GM19438 (cell line): ENCODE measurements around the gene ZBTB20.

Experiments used
- ATAC-seq: cut with Tn5 transposase; IDR thresholded peaks from one replicate; pipeline ENCODE4 v1.9.1; 2021; ENCODE audit warnings: low read depth; ENCODE audit not compliant: unreplicated experiment

The ZBTB20 gene

DNA sequence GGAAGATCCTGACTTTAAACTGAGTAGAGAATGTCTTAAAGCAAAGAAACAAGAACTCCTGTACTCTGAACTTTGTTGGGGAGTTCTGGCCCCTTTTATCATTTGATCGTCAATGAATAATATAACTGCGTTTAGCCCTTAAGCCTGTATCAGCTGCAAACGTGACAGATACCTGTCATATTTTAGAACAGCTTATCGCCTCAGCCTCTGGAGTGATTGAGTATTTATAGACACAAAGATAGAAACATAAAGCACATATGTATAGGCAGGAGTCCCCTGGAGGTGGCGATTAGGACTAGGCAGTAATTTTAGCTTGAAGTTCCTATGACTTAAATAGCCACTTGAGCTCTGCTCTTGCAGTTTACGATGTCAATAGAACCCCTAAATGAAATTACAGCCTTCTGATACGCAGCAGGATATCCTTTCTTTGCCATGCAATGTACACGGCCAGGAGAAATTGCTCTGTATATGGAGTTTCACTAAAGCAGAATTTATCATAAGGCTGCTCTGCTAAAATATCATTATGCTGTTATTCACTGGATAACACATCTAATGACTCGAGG lies 531.5 kb downstream of the ZBTB20 start:
- ATAC-seq = no peak

DNA sequence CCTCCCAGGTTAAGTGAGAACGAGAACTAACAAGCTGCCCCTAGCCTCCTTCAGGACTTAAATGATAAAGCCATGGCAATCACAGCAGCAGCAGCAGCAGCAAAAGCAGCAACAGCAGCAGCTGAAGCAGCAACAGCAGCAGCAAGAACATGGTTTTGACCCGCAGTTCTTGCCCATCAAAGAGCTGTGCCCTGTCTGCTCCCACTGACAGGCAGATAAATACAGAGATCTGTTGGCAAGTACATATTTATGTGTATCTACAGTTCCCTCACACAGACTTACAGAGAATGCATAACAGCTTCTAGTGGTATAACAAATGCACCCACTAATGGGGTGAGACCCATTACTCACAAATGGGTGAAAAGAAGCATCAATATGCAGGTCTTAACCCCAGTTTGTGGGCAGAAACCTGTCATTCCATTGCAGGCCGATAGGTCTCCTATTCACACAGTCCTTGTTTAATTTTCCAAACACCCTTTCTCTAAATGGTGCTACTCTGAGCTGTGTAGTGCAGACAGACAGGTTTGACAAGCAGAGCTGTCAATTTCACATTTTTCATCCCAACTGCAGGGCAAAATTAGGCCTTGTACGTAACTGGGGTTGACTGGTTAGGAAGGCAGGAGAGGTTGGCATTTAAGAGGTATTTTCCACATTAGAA lies 537.0 kb downstream of the ZBTB20 start:
- ATAC-seq = no peak

DNA sequence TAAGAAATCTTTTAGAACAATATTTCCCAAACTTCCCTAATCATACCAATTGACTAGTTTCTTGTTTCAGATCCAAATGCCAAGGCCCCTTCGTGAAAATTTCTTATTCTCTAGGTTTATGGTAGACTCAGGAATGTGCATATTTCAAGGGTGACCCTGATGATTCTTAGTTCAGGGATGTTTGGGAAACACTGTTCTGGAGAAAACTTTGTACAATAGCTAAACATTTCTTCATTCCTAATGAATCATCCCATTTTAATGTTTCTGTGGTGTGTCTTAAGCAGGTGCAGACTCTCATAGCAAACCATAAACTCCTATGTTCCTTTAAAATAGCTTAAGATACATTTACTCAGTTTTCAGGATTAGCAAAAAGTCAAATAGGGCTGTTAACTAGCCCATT lies 538.8 kb downstream of the ZBTB20 start:
- ATAC-seq = no peak

DNA sequence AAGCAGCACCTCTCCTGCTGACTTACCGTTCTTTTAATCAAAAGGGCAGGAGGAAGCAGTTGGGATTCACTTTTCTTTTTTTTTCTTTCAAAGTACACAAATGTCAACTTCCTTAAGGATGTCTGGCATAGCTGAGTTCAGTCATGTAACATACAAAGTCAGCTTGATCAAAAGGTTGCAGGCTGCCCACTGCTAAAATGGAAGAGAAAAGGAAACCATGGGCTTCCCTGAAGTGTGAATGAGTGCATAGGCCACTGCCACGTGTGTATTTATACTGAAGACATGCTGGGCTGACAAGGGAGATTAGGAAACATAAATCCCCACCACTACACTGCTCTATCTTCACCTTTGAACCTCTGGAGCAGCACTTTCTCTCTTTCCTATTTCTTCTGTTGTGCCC lies 540.8 kb downstream of the ZBTB20 start:
- ATAC-seq = no peak

DNA sequence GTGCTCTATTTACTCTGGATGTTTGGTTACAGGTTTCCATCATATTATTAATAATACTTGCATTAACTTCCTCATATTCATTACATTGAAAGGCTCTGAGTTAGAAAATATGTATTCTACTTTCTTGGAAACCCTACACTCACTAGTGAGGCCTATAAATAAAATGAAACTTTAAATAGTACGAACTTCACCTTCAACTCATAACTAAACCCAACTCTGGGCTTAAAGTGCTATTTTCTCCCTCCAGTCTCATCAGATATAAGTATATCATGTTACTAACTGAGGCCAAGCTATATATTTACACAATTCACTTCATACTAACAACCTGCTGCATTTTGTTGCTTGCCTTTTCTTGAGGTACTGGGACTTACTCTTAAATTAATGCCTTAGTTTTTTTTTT lies 546.5 kb downstream of the ZBTB20 start:
- no peak for ATAC-seq

DNA sequence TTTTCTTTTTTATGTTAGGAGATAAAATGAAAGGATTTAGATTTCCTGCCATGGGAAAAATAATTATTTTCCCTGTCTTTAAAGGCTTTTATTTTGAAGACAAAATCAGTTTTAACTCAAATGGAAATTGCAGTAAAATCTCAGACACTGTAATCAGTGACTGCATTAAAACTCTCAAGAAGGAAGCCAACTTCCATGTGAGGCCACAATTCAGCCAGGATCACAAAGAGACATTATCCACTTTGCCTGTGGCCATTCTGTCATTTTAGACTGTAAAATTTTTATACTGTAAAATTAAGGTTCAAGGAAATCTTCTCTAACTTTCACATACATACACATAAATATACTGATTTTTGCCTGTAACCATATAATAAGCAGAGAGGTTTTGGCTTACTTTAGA lies 549.2 kb downstream of the ZBTB20 start:
- no peak for ATAC-seq

DNA sequence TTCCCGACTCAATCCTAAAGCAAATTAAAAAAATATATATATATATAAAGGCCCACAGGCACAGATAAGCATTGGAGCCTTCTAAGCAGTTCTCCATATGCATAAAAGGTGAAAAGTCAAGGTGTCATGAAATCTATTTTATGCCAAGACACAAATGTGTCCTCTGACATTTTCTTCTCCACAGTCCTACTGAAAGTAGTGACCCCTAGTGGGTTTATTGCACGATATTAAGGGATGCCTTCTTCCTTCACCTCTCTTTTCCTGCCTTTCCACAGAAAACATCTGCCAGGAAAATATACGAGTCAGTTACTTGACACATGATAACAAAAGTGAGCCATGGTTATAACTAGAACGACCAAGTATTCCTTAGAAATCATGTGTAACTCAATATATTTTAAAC lies 550.1 kb downstream of the ZBTB20 start:
- ATAC-seq = no peak

DNA sequence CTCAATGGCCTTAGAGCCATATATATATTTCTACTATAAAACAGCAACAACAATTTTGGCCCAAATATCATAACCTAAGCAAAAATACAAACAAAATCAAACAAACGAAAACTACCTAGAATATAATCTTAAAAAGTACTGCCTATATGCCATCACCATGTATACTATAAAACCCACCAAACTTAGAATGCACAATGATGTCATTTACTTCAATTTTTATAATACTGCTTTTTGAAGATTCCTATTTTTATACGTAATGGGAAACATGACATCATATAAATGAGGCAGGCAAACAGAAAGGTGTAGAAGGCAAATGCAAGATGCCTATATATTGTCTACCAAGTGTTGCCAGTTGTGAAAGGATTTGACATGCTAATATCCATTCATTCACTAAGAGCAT lies 550.9 kb downstream of the ZBTB20 start:
- no peak for ATAC-seq

DNA sequence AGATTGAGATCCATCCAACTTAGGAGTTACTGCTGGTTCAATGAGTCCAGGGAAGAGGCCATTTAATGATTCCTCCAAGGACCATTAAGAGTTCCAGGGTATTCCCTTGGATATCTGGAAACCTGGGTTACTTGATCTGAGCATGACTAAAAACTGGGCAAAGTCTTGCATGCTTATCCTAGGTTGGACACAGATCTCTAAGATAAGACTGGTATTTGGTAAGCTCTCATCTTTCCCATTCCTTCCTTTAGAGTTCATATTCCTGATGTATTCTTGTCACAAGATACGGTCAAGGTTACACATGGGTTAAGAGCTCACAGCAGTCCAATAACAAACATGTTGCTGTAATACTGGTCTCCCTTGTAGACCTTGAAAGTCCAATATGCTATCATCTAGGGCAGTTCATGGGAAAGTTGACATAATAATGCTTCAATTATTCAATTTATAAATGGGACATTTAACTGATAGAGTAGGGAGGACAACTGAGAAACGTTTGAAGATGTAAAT lies 551.5 kb downstream of the ZBTB20 start:
- ATAC-seq = no peak

DNA sequence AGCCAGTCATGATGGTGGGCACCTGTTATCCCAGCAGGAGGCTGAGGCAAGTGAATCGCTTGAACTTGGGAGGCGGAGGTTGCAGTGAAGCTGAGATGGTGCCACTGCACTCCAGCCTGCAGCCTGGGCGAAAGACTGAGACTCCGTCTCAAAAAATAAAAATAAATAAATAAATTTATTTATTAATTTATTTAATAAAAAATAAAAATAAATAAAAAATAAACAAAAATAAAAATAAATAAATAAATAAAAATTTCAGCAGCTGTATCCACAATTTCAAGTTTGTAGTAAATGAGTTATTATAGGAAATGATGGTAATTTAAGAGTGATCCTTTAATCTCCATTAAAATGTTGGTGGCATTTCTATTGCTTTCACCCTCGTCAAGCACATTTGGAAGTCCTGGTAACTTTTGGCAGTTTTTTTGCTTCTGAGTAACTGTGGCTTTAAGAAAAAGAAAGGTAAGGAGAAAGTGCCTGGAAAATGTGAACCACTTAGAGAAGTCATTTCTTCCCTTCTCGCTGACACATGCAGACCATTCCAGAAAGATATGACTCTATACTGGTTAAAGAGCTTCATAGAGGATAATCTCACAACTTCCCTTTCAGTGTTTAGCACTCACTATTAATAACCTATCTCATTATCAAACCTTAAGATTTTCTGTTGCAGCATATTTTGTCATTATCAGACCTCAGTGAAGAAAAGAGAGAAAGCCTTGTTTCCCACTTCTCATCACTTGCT lies 556.6 kb downstream of the ZBTB20 start:
- ATAC-seq = no peak

DNA sequence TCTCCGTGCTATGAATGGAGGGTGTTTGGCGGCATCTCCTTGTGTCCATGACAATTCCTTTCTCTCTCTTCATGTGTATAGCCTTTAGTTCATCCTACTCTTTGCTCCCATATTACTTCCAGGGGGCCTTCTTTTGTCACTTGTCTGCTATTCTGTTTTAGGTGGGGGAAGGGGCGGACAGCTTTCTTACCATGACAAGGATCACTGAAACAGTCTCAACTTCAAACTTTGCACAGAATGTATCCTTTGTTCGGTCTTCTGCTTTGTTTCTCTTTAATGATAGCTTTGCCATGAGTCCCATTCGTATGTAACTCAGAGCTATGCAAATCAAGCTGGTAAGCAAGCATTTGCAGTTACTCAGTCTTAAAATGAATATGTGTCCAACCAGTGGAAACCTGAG lies 559.1 kb downstream of the ZBTB20 start:
- ATAC-seq = no peak

DNA sequence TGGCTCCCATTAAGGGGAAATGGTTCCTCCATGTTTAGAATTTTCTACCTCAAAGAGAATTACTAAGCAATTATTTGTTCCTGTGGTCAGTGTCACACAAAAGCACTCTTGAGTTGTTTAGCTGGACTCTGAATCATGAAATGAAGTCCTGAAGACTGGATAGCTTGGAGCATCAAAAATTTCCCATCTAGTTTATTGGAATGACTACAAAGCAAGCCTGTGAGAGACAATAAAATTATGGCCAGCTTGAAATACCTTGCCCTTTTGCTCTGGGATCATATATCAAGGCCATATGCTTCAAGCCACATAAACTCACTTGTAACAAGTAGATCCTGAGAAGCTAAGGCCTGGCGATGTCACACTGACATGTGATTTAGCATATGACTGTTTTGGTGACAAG lies 561.0 kb downstream of the ZBTB20 start:
- no peak for ATAC-seq

DNA sequence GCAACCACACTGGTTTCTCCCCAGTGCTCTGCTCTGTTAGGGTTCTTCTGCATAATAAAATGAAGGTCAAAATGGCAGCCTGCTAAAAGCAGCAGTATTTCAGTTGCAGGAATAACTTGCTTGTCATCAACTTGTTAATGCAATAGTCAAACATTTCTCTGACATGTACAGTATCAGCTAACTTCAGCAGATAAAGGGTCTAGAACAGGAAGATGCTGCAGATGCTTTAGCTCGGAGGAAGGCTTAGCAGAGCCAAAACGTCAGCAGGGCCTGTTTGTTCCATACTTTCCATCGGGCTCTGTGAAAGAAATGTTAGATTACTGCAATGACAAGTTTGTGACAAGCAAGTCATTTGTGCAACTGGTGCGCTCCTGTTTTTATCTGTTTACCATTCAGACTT lies 561.4 kb downstream of the ZBTB20 start:
- ATAC-seq = no peak

DNA sequence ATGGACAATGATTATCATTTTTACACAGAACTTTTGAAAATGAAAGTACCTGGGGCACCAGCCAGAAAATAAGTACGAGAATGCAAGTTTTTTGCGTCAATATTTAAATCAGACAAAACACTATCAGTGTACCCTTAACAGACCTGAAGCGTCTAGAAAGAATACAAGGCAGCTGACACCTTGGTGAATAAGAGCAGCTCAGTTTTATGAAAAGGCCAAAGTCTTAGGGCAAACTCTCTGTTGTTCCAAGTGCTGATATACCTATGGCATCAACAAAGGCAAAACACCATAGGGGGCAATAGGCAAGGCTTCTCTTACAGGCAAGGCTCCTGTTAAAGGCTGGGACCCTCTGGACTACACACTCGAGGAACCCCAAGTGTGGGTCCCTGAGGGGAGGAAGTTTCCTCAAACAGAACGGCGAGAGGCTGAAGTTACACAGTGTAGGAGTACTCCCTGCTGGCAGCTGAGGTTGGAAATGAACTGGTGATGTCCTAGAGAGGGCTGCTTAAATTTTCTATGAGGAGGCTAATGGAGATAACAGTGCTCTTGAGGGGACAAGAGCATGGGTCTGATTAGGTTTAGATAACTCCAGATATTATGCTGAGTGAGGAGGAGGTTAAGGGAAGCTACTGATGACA lies 562.2 kb downstream of the ZBTB20 start:
- no peak for ATAC-seq

DNA sequence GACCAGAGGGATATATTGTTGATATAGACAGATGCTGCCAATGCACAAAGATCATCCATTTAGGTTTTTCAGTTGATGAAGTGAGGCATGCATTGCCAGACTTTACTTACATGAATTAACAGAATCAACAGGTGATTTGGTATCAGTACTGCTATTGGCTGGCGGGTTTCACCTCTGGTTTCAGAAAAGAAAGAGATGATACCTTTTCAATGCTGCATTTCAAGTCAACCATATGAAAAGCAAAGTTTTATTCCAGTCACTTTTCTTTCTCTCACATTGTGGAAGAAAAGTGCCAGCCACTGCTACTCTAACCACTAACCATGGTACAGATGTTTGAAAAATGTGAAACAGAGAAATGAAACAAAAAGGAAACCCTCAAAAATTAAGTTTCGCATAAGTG lies 564.2 kb downstream of the ZBTB20 start:
- peak; percentile 88 for ATAC-seq

DNA sequence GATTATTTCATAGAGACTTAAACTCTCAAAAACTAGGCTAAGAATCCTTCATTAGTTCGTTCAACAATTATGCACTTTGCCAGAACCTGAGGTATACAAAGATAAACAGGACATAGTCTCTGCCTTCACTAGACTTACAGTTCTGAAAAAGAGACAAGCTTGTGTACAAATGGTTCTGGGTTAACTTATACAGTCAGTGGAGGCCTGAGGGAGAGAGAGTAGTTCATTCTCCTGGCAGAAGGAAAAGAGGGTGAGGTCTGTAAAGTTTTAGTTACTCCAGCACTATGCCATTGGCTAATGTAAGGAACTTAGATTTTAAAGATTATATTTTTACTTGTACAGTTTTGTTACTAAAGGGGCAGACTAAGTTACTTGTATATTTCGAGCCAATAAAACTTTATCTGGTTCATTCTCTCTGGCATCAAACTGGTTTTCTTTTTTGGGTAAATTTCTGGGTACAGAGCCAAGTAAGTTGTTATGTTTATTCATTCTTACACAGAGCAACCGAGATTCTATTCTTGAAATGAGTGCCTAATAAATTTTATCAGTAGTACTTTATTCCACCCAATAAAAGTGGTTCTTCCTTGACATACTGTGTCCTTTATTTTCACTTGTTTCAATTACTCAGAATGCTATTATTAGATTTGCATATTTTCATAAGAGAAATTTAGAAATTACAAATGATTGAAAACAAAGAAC lies 574.6 kb downstream of the ZBTB20 start:
- no peak for ATAC-seq

DNA sequence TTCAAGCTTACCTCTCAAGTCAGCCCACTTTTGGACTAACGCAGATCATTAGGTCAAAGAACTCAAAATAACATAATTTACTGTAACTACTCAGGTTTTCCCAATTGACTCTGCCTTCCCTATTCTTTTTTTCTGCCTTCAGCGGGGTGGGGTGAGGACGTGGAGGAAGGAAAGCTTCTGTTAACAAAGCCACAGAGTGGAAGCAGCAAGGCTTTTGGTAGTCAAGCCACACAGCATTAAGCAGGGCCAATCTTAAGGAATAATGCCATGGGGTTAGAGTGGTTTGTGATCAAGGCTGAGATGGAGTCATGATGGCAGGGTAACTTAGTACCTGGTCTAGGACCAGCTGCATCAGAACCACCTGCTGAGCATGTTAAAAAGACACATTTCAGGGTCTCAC lies 575.7 kb downstream of the ZBTB20 start:
- no peak for ATAC-seq

DNA sequence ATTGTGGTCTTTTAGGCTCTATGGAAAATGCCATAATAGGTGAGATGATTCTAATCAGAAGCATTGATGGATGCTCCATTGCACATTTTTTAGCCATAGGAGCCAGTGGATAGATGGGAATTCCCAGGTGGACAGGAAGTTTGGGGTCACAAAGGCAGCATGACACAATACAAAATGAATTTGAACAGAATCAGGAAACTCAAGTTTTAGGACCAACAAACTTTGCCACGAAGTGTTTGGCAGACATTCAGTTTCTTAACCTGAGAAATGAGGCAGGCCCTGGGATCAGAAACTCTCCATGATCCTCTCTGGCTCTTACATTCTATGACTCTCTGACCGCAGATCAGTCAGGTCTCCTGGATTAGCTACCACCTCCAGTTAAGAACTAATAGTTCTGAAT lies 577.9 kb downstream of the ZBTB20 start:
- no peak for ATAC-seq

DNA sequence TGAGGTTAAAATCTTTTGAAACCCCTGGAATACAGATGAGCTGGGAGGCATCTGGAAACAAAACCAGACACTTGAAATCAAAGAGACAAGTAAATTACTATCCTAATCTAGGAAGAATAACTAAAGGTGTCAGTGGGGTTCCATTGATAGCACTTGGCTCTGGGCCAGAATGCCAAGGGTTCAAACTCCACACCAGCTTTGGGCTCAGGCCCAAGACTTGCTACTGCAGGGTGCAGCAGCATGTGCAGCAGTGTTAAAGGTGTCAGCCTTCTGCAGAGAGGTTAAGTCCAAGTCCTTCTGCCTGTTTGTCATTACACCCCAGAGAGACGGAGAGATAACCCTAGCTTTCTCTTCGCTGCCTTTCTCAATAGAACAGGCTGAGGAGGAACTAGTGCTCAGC lies 579.3 kb downstream of the ZBTB20 start:
- ATAC-seq = no peak

DNA sequence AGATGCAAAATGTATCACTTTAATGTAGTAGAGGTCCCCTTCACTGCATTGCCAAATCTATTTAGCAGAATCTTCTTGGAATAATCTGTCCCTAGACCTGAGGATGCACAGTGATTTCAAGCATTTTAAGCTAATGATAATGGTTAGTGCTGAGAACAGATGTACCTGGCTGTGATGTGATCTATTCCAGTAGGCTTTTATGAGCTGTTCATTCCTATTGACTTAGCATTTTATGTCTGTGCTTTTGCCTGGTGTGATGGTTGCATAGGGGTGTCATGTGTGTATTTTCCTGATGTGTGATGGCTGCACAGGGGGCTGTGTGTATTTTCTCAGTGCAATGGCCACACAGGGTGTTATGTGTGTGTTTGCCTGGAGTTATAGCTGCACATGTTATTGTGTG lies 580.3 kb downstream of the ZBTB20 start:
- no peak for ATAC-seq
